Left lung (tissue), 10 donors: ENCODE results near the gene MREG. TPM values are rescaled to one million over a fixed set of nuclear protein-coding genes. Genes with fewer than 3 reads are reported as not detected.

ENCODE experiments used
- ATAC-seq: fragments of 200-7000 bp; cut with Tn5 transposase; one replicate; pipeline ENCODE4 v1.9.1; 2020; ENCODE audit warnings: moderate library complexity
- DNase-seq, 4 donors: peaks; one replicate each; pipeline ENCODE4 v3.0.0-alpha.2; 2013 to 2020
- H3K27ac ChIP-seq, 2 donors: fragments of 200-600 bp; sonication (generic) in 1 of 2; one replicate each; pipeline versions ENCODE4 v1.5.0 to v1.8.0; 2020 to 2021
- H3K27me3 ChIP-seq, 2 donors: fragments of 200-600 bp; sonication (generic) in 1 of 2; one replicate each; pipeline versions ENCODE4 v1.5.0 to v1.8.0; 2020 to 2021
- H3K36me3 ChIP-seq, 2 donors: fragments of 200-600 bp; sonication (generic) in 1 of 2; one replicate each; pipeline versions ENCODE4 v1.5.0 to v1.8.0; 2020 to 2021
- H3K4me1 ChIP-seq, 2 donors: fragments of 200-600 bp; one replicate each; pipeline ENCODE4 v1.8.0; 2021
- H3K4me3 ChIP-seq, 2 donors: fragments of 200-600 bp; sonication (generic) in 1 of 2; one replicate each; pipeline versions ENCODE4 v1.5.0 to v1.8.0; 2020 to 2021; ENCODE audit warnings: mild to moderate bottlenecking in 1 of 2
- H3K9me3 ChIP-seq, 2 donors: fragments of 200-600 bp; sonication (generic) in 1 of 2; one replicate each; pipeline versions ENCODE4 v1.5.0 to v1.8.0; 2020 to 2021
- CTCF ChIP-seq, 2 donors: fragments of 200-600 bp; sonication (generic) in 1 of 2; IDR thresholded peaks; one replicate each; pipeline versions ENCODE4 v1.5.0 to v1.8.0; 2021; ENCODE audit warnings: antibody characterized with exemption in 2 of 2
- intact Hi-C, 2 donors: fragments of 100-400 bp; cut with DNase I; formaldehyde crosslinking; loops; one replicate each; pipeline versions ENCODE4 v1.11.2 to v1.14.2; 2022
- polyA plus RNA-seq, 6 donors: library from polyadenylated mRNA; unstranded; fragments of 120-200 nt; gene quantifications; one replicate each; pipeline ENCODE4 v1.2.1, GENCODE V29; 2013; ENCODE audit not compliant: insufficient read length in 6 of 6
- total RNA-seq, 2 donors: library from RNA; stranded (reverse); fragmentation: NEBNext Ultra II Directional; extraction: Animal tissue kit (Norgen Biotek cat#: 25700); gene quantifications; one replicate each; pipeline ENCODE4 v1.2.1, GENCODE V29; 2021
- donor health status: DM: no; HTN: yes; CAD: no.
- donor health status: DM: no; HTN: no; CAD: no.

MREG gene
- total and polyA plus RNA-seq, 8 donors: 12.0 to 17.1 (median 15.0) TPM

GRCh38 chr2:216008387-216008786 is 5.0 kb downstream of the MREG start:
- no peaks in the 10 kb centered on the region for H3K9me3 ChIP-seq
- ATAC-seq (no peak), DNase-seq (no peak)
- no peak overlapping the region for H3K4me3 ChIP-seq
- H3K27ac ChIP-seq: no peak overlapping the region
- no peaks in the 10 kb centered on the region for H3K36me3 ChIP-seq
- H3K4me1 ChIP-seq: peaks cover 0 to 38% of the 10 kb centered on the region in 2 donors
- peaks cover 0 to 7% of the 10 kb centered on the region in 2 donors for H3K27me3 ChIP-seq
- intact Hi-C loops: no loop called here
- TF ChIP-seq CTCF (IDR thresholded peaks at IDR 0.05): no peak

GRCh38 chr2:216006164-216006663 is 7.1 kb downstream of the MREG start:
- Histone ChIP-seq H3K9me3 (no peaks in the 10 kb centered on the region), H3K4me3 (no peak overlapping the region), H3K4me1 (peaks cover 0 to 36% of the 10 kb centered on the region in 2 donors), H3K27me3 (no peaks in the 10 kb centered on the region), H3K27ac (peak overlapping the region in 1 of 2 donors; percentile 46), H3K36me3 (no peaks in the 10 kb centered on the region)
- DNase-seq (peak in 1 of 4 donors; percentile 69), ATAC-seq (peak; percentile 76)
- intact Hi-C loops: no loop called here
- no peak for TF ChIP-seq CTCF (IDR thresholded peaks at IDR 0.05)

- ATAC-seq (no peak), DNase-seq (no peak)
- no peaks in the 10 kb centered on the region for H3K27me3 ChIP-seq
- no peaks in the 10 kb centered on the region for H3K36me3 ChIP-seq
- H3K27ac ChIP-seq: no peak overlapping the region
- TF ChIP-seq CTCF (IDR thresholded peaks at IDR 0.05): no peak
- H3K9me3 ChIP-seq: no peaks in the 10 kb centered on the region
- H3K4me1 ChIP-seq: peaks cover 0 to 36% of the 10 kb centered on the region in 2 donors
- intact Hi-C loops: no loop called here
- no peak overlapping the region for H3K4me3 ChIP-seq
Observed at GRCh38 chr2:216004697-216005283, 8.6 kb downstream of the MREG start.

- no peaks in the 10 kb centered on the region for H3K9me3 ChIP-seq
- no peaks in the 10 kb centered on the region for H3K27me3 ChIP-seq
- no peak for TF ChIP-seq CTCF (IDR thresholded peaks at IDR 0.05)
- H3K27ac ChIP-seq: no peak overlapping the region
- no peaks in the 10 kb centered on the region for H3K36me3 ChIP-seq
- ATAC-seq (peak; percentile 15), DNase-seq (no peak)
- intact Hi-C loops: no loop called here
- H3K4me3 ChIP-seq: no peak overlapping the region
- peaks cover 0 to 36% of the 10 kb centered on the region in 2 donors for H3K4me1 ChIP-seq
Observed at GRCh38 chr2:216003876-216004696, 9.3 kb downstream of the MREG start.

GRCh38 chr2:216002693-216003092 is 10.7 kb downstream of the MREG start:
- TF ChIP-seq CTCF (IDR thresholded peaks at IDR 0.05): no peak

More at GRCh38 chr2:216002693-216003092, 10.7 kb downstream of the MREG start:
- no peak overlapping the region for H3K27ac ChIP-seq
- H3K4me3 ChIP-seq: no peak overlapping the region
- H3K4me1 ChIP-seq: peaks cover 0 to 40% of the 10 kb centered on the region in 2 donors
- no peaks in the 10 kb centered on the region for H3K27me3 ChIP-seq
- intact Hi-C loops: no loop called here
- H3K36me3 ChIP-seq: peaks cover 0 to 2% of the 10 kb centered on the region in 2 donors
- no peak for ATAC-seq
- no peak for DNase-seq
- H3K9me3 ChIP-seq: no peaks in the 10 kb centered on the region
